Measurements from ENCODE around the gene LNX2. TPM values are rescaled to one million over a fixed set of nuclear protein-coding genes. Genes with fewer than 3 reads are reported as not detected.
A peak's percentile ranks its signal among the peaks of the same experiment; 100 is the strongest.

Gene LNX2
- polyA plus RNA-seq, 1 donor: 4.8 TPM

- DNase-seq: no peak
Measured at GRCh38 chr13:27556109-27556508, 64.2 kb downstream of the LNX2 start.

GRCh38 chr13:27551562-27551961 is 68.8 kb downstream of the LNX2 start:
- no peak for DNase-seq

- DNase-seq: no peak
Measured at GRCh38 chr13:27549406-27549981, 70.8 kb downstream of the LNX2 start.

- DNase-seq: no peak
Measured at GRCh38 chr13:27542220-27542619, 78.1 kb downstream of the LNX2 start.

- DNase-seq: no peak
Measured at GRCh38 chr13:27541386-27541785, 78.9 kb downstream of the LNX2 start.

GRCh38 chr13:27536361-27537101 is 83.8 kb downstream of the LNX2 start:
- no peak for DNase-seq

GRCh38 chr13:27535546-27535945 is 84.8 kb downstream of the LNX2 start:
- DNase-seq: no peak

GRCh38 chr13:27534981-27535380 is 85.3 kb downstream of the LNX2 start:
- DNase-seq: no peak

- DNase-seq: no peak
Measured at GRCh38 chr13:27534108-27534980, 86.0 kb downstream of the LNX2 start.

GRCh38 chr13:27533155-27533643 is 87.1 kb downstream of the LNX2 start:
- DNase-seq: peak; percentile 62

- no peak for DNase-seq
Measured at GRCh38 chr13:27528908-27529307, 91.4 kb downstream of the LNX2 start.

GRCh38 chr13:27526516-27526915 is 93.8 kb downstream of the LNX2 start:
- no peak for DNase-seq

- no peak for DNase-seq
Measured at GRCh38 chr13:27524981-27525975, 95.1 kb downstream of the LNX2 start.

GRCh38 chr13:27523346-27524073 is 96.8 kb downstream of the LNX2 start:
- no peak for DNase-seq

GRCh38 chr13:27522847-27523246 is 97.5 kb downstream of the LNX2 start:
- DNase-seq: no peak

GRCh38 chr13:27516103-27516502 is 104.2 kb downstream of the LNX2 start:
- DNase-seq: no peak

GRCh38 chr13:27510082-27510481 is 110.2 kb downstream of the LNX2 start:
- DNase-seq: no peak

- DNase-seq: no peak
Measured at GRCh38 chr13:27508802-27509201, 111.5 kb downstream of the LNX2 start.

- no peak for DNase-seq
Measured at GRCh38 chr13:27505792-27506191, 114.5 kb downstream of the LNX2 start.

- no peak for DNase-seq
Measured at GRCh38 chr13:27504868-27505194, 115.5 kb downstream of the LNX2 start.

GRCh38 chr13:27504128-27504867 is 116.0 kb downstream of the LNX2 start:
- no peak for DNase-seq
